A673 (cell line): ENCODE data around the gene ZNF350. TPM values are rescaled to one million over a fixed set of nuclear protein-coding genes. Genes with fewer than 3 reads are reported as not detected.
A peak's percentile ranks its signal among the peaks of the same experiment; 100 is the strongest.

Source experiments
- Bru-seq: library from RNA; stranded (reverse); fragments of 400-500 nt; gene quantifications from one replicate; lab custom pipeline; 2021; lab: Mats Ljungman, UMichigan
- BruChase-seq, 2 experiments: library from RNA; stranded (reverse); fragments of 400-500 nt; gene quantifications; one replicate each; lab custom pipeline; 2021; lab: Mats Ljungman, UMichigan
- BruUV-seq: library from RNA; stranded (reverse); fragments of 400-500 nt; replicated peaks from 2 replicates; lab custom pipeline; 2021; lab: Mats Ljungman, UMichigan
- CTCF ChIA-PET: fragments of 300-600 bp; sonication (Branson Sonifier 250); formaldehyde crosslinking; loops from one replicate; lab custom pipeline; 2022; ENCODE audit warnings: antibody characterized with exemption; lab: Charles Lee
- POLR2A ChIA-PET: fragments of 300-600 bp; sonication (Branson Sonifier 250); formaldehyde crosslinking; loops from one replicate; lab custom pipeline; 2022; ENCODE audit warnings: antibody characterized with exemption; ENCODE audit not compliant: low non-redundant PET; lab: Charles Lee
- DNase-seq: peaks from one replicate; pipeline ENCODE4 v3.0.0-alpha.2; 2015; ENCODE audit warnings: low spot score
- H3K27ac ChIP-seq: fragments of 200-600 bp; sonication (generic); 2 replicates; pipeline ENCODE4 v1.5.1; 2016; ENCODE audit warnings: mixed run types, low read depth, mild to moderate bottlenecking, mixed read lengths, antibody characterized with exemption, low read length; ENCODE audit not compliant: poor library complexity, severe bottlenecking
- H3K27me3 ChIP-seq: fragments of 200-600 bp; sonication (generic); replicated peaks from 2 replicates; pipeline ENCODE4 v1.6.1; 2017; ENCODE audit warnings: mixed run types, low read depth, mild to moderate bottlenecking, mixed read lengths, antibody characterized with exemption, low read length; ENCODE audit not compliant: insufficient read depth, poor library complexity
- H3K36me3 ChIP-seq: fragments of 200-600 bp; sonication (generic); 2 replicates; pipeline ENCODE4 v1.6.1; 2016; ENCODE audit warnings: mixed run types, mild to moderate bottlenecking, mixed read lengths, antibody characterized with exemption, low read length; ENCODE audit not compliant: insufficient read depth, poor library complexity, severe bottlenecking
- H3K4me1 ChIP-seq: fragments of 200-600 bp; sonication (generic); 2 replicates; pipeline ENCODE4 v1.6.1; 2017; ENCODE audit warnings: mixed run types, mild to moderate bottlenecking, mixed read lengths, antibody characterized with exemption, low read length; ENCODE audit not compliant: insufficient read depth, poor library complexity, severe bottlenecking
- H3K4me3 ChIP-seq: fragments of 200-600 bp; sonication (generic); 2 replicates; pipeline ENCODE4 v1.5.1; 2016; ENCODE audit warnings: low read depth, mixed run types, mild to moderate bottlenecking, mixed read lengths, low read length; ENCODE audit not compliant: poor library complexity, severe bottlenecking
- H3K9me3 ChIP-seq: fragments of 200-600 bp; sonication (generic); 2 replicates; pipeline ENCODE4 v1.6.1; 2016; ENCODE audit warnings: mixed run types, low read depth, mild to moderate bottlenecking, mixed read lengths, antibody characterized with exemption, low read length; ENCODE audit not compliant: poor library complexity, severe bottlenecking
- EZH2 ChIP-seq: fragments of 200-600 bp; sonication (generic); IDR thresholded peaks from 2 replicates; pipeline ENCODE4 v1.6.1; 2017; ENCODE audit warnings: borderline replicate concordance, low read depth, mild to moderate bottlenecking, mixed read lengths, antibody characterized with exemption, low read length; ENCODE audit not compliant: poor library complexity, severe bottlenecking
- intact Hi-C: fragments of 100-400 bp; cut with micrococcal nuclease; formaldehyde crosslinking; loops from one replicate; pipeline ENCODE4 v1.10.0; 2022; ENCODE audit not compliant: unreplicated experiment
- long read RNA-seq: library from polyadenylated mRNA; stranded (forward); transcript quantifications from one replicate; pipeline ENCODE4 v2.0.0, GENCODE V29; 2022
- total RNA-seq: library from RNA; stranded (reverse); gene quantifications from 2 replicates; pipeline ENCODE4 v1.2.3, GENCODE V29; 2021
- TF ChIP-seq, protein P1 (sequence below): fragments of 300-800, 200-600 bp; sonication (generic); conservative IDR thresholded peaks from 2 replicates; pipeline ENCODE4 v1.5.1; 2017; ENCODE audit warnings: low read depth, mild to moderate bottlenecking, antibody characterized with exemption, low read length, moderate library complexity, mixed read lengths

ZNF350 gene
- 7.2 TPM in 2 replicates for total RNA-seq
- Bru-seq, nascent RNA = percentile 74 among the genes with signal in this experiment
- BruChase-seq, experiment 1, labeled RNA remaining after a 2-hour chase = percentile 61 among the genes with signal in this experiment
- percentile 55 among the genes with signal in this experiment for BruChase-seq, experiment 2, labeled RNA remaining after a 6-hour chase
- long read RNA-seq, transcript ZNF350-201 (5 exons, 2,338 nt) = major isoform, 17 of 20 reads
- long read RNA-seq, partial matches to known transcripts = 0 of 20 reads
- long read RNA-seq, other reads (novel, unspliced or antisense) = 3 of 20 reads

DNA sequence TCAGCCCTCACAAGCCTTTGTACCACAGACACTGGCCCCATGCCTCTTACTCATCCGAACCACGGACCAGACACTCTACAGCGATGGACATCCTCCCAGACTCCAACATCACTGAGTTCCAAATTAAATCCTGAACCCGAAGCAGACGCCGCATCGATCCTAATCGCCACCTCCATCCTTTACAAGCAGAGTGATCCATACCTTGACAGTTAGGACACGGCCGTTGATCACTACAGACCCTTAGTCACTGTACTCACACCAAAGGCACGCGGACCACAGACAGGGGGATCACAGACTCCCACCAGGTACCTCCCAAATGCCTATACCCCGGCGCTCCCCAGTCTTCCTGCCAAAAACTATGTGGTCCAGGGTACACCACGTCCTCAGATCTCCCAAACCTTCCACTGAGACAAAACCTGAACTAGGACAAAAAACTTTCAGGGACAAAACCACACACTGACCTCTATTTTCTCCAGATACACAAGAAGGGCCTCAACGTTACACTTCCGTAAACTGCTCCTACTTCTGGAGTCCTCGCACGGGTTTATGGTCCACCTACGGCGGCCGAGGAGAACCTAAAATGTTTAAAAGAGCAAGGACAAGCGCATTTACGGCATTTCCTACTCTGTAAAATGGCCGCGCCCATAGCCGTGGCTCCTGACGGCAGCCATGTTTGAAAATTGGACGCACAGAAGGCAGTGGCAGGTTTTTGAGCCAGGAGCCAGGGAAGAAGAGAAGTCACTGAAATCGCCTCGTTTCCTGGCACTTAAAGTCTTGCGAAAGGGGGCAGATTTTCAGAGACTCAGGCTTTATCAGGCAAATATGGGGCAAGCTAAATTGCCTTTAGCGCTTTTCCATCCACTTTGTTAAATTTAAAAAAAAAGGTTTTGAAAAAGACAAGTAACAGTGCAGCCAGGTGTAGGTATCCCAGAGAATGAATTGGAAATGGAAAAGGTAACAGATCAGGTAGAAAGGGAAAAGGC is at the start of gene ZNF350:
Gene ZNF350, minus strand, starts transcription at position 532 of the 983 bp plus-strand sequence. CDS start 12,480 bp downstream, outside the sequence.
- no peaks in the 10 kb centered on the region for H3K27me3 ChIP-seq
- peak within 1 kb of the TSS; percentile 73 for H3K4me3 ChIP-seq
- ChIA-PET CTCF (no interaction called here), POLR2A (no interaction called here)
- intact Hi-C loops = no loop called here
- DNase-seq = peak; percentile 96
- TF ChIP-seq, protein P1, sequence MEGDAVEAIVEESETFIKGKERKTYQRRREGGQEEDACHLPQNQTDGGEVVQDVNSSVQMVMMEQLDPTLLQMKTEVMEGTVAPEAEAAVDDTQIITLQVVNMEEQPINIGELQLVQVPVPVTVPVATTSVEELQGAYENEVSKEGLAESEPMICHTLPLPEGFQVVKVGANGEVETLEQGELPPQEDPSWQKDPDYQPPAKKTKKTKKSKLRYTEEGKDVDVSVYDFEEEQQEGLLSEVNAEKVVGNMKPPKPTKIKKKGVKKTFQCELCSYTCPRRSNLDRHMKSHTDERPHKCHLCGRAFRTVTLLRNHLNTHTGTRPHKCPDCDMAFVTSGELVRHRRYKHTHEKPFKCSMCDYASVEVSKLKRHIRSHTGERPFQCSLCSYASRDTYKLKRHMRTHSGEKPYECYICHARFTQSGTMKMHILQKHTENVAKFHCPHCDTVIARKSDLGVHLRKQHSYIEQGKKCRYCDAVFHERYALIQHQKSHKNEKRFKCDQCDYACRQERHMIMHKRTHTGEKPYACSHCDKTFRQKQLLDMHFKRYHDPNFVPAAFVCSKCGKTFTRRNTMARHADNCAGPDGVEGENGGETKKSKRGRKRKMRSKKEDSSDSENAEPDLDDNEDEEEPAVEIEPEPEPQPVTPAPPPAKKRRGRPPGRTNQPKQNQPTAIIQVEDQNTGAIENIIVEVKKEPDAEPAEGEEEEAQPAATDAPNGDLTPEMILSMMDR = no peak
- TF ChIP-seq EZH2 = no peak
- H3K9me3 ChIP-seq = peaks cover 47% of the 10 kb centered on the region
- TSS peak; percentile 73 for BruUV-seq
- H3K27ac ChIP-seq = peak within 1 kb of the TSS; percentile 49
- H3K4me1 ChIP-seq = no peaks in the 10 kb centered on the region
- H3K36me3 ChIP-seq = no peaks in the 10 kb centered on the region

DNA sequence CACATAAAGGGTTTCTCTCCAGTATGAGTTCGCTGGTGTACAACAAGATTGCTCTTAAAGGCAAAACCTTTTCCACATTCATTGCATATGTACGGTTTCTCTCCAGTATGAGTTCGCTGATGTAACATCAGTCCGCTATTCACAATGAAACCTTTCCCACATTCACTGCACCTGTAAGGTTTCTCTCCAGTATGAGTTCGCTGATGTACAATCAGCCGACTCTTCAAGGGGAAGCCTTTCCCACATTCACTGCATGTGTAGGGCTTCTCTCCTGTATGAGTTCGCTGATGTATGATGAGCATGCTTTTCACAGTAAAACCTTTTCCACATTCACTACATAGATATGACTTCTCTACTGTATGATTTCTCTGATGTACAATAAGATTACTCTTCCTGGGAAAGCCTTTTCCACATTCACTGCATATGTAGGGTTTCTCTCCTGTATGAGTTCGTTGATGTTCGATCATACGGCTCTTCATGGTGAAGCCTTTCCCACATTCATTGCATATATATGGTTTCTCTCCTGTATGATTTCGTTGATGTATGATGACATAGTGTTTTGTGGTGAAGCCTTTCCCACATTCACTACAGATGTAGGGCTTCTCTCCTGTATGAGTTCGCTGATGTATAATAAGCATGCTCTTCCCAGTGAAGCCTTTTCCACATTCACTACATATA is 47.5 kb upstream of the ZNF350 start:
- Histone ChIP-seq H3K27me3 (no peaks in the 10 kb centered on the region), H3K27ac (no peak overlapping the region), H3K9me3 (peaks cover 92% of the 10 kb centered on the region), H3K4me1 (no peaks in the 10 kb centered on the region), H3K36me3 (peaks cover 69% of the 10 kb centered on the region), H3K4me3 (no peak overlapping the region)
- POLR2A ChIA-PET = no interaction called here
- CTCF ChIA-PET = no interaction called here
- BruUV-seq = no TSS peak
- DNase-seq = peak; percentile 6
- intact Hi-C loops = no loop called here
- no peak for TF ChIP-seq EZH2

DNA sequence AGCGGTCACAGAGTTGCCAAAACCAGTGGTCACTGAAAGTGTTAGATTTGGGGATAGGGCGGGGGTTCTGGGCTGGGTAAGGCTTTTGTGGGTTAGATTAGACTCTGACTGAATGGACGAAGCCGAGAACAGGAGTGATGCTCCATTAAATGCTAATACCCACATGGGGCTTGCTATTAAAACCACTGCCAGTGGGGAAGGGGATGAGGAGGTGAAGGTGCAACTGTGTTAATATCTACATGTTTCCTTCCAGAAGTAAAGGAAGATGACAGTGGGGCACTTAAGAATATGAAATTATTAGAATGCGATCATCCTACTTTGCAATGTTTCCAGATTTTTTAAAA is 42.1 kb upstream of the ZNF350 start:
- no peak for DNase-seq
- CTCF ChIA-PET = no interaction called here
- peaks cover 57% of the 10 kb centered on the region for H3K9me3 ChIP-seq
- intact Hi-C loops = loop anchor here (2.0 kb wide), 1 partner anchor 20 kb away; the partner anchor contains the start of gene ZNF432
- TF ChIP-seq, protein P1 = no peak
- no peak for TF ChIP-seq EZH2
- POLR2A ChIA-PET = no interaction called here
- H3K27ac ChIP-seq = peak overlapping the region; percentile 91
- peak overlapping the region; percentile 69 for H3K4me3 ChIP-seq
- peaks cover 37% of the 10 kb centered on the region for H3K36me3 ChIP-seq
- no peaks in the 10 kb centered on the region for H3K27me3 ChIP-seq
- BruUV-seq = no TSS peak
- no peaks in the 10 kb centered on the region for H3K4me1 ChIP-seq
